ENCODE measurements around the gene LDLRAD3.

GRCh38 chr11:36078686-36079055 lies 134.8 kb downstream of the LDLRAD3 start:
- TF ChIP-seq ARNTL (CRISPR knock-in tag; IDR thresholded peaks at IDR 0.05; ENCODE audit: borderline replicate concordance, low read depth) (no peak), PATZ1 (CRISPR knock-in tag; IDR thresholded peaks at IDR 0.05; ENCODE audit: borderline replicate concordance) (no peak), CSDC2 (CRISPR knock-in tag; IDR thresholded peaks at IDR 0.05) (no peak), ZC3H10 (CRISPR knock-in tag; IDR thresholded peaks at IDR 0.05) (no peak), POU6F1 (CRISPR knock-in tag; IDR thresholded peaks at IDR 0.05; ENCODE audit: borderline replicate concordance, low read depth) (no peak), BACH2 (CRISPR knock-in tag; IDR thresholded peaks at IDR 0.05; ENCODE audit: borderline replicate concordance) (no peak), ZFP30 (CRISPR knock-in tag; IDR thresholded peaks at IDR 0.05) (no peak), CREB5 (CRISPR knock-in tag; IDR thresholded peaks at IDR 0.05; ENCODE audit: low read depth) (no peak), TOX (CRISPR knock-in tag; IDR thresholded peaks at IDR 0.05; ENCODE audit: borderline replicate concordance) (no peak), ESRRG (CRISPR knock-in tag; IDR thresholded peaks at IDR 0.05) (no peak), TSHZ2 (CRISPR knock-in tag; IDR thresholded peaks at IDR 0.05) (no peak)

Data from SK-N-SH treated with all-trans-retinoic acid at 6 μM for 48 hours (cell line).